ENCODE results near the gene PDS5A. TPM values are rescaled to one million over a fixed set of nuclear protein-coding genes. Genes with fewer than 3 reads are reported as not detected.

The PDS5A gene
- total and polyA plus RNA-seq, 9 of the 15 experiments (the other 6 are each of a cell fraction or from before 2014, with no cell fraction given) = 16.4 to 85.4 (median 70.0) TPM

GRCh38 chr4:39928538-39928937, 49.2 kb downstream of the PDS5A start (continued):
- TF ChIP-seq CEBPG (CRISPR knock-in tag; IDR thresholded peaks at IDR 0.05) (no peak), CEBPG (tag; conservative IDR thresholded peaks at IDR 0.05 in 1 of 2, IDR thresholded peaks at IDR 0.05 in 1 of 2) (no peak), ZNF134 (CRISPR knock-in tag; conservative IDR thresholded peaks at IDR 0.05) (no peak), HDAC1 (IDR thresholded peaks at IDR 0.05) (no peak), NR2C1 (IDR thresholded peaks at IDR 0.05) (no peak), NR2C1 (tag; IDR thresholded peaks at IDR 0.05) (no peak)

- no peak for DNase-seq (ENCODE audit: extremely low read depth in 1 of 4, low spot score in 3 of 4)
- no peak overlapping the region for H3K9ac ChIP-seq (ENCODE audit: insufficient read depth in 1 of 2, low read depth in 2 of 2, low read length in 2 of 2)
- BruUV-seq (replicated peaks) = no TSS peak
- no peaks in the 10 kb centered on the region for H3K4me1 ChIP-seq (replicated peaks in 1 of 2; ENCODE audit: control insufficient read depth in 2 of 2, insufficient read depth in 2 of 2, low read length in 2 of 2)
- CTCF ChIA-PET (ENCODE audit: low intra/inter-chr PET ratio) = no interaction called here
- intact Hi-C loops (cut with micrococcal nuclease) = no loop called here
- no peak for FAIRE-seq
- TF ChIP-seq ESRRA (IDR thresholded peaks at IDR 0.05; ENCODE audit: borderline replicate concordance, low read depth) (no peak), NR3C1 (CRISPR knock-in tag; IDR thresholded peaks at IDR 0.05) (no peak), POLR2AphosphoS2 (IDR thresholded peaks at IDR 0.05; ENCODE audit: low read length) (no peak), MCM3 (IDR thresholded peaks at IDR 0.05) (no peak), ELF1 (tag; IDR thresholded peaks at IDR 0.05) (no peak), CGGBP1 (CRISPR knock-in tag; IDR thresholded peaks at IDR 0.05) (no peak), MIER1 (IDR thresholded peaks at IDR 0.05; ENCODE audit: low read depth) (no peak)
- WGBS (ENCODE audit: insufficient coverage, low coverage, missing lambda C conversion rate) = 87% methylated on average over 2 of the region's 2 CpGs
- in situ Hi-C loops (cut with MboI) = no loop called here
- H3K27ac ChIP-seq (ENCODE audit: extremely low read depth, low read depth, low read length) = no peak overlapping the region
- H2AFZ ChIP-seq (ENCODE audit: low read depth, low read length) = no peak overlapping the region
- no peak overlapping the region for H3K4me2 ChIP-seq (ENCODE audit: insufficient read depth, low read length)
- no peaks in the 10 kb centered on the region for H3K9me3 ChIP-seq (replicated peaks; ENCODE audit: control insufficient read depth, insufficient read depth, low read depth, low read length)
- no peak for ATAC-seq
- H3K4me3 ChIP-seq = no peak overlapping the region
- peaks cover 67% of the 10 kb centered on the region for H3K36me3 ChIP-seq (ENCODE audit: control insufficient read depth, insufficient read depth, low read length)
- no peaks in the 10 kb centered on the region for H3K9me1 ChIP-seq (ENCODE audit: control insufficient read depth, insufficient read depth, low read length)
- no peaks in the 10 kb centered on the region for H3K27me3 ChIP-seq (ENCODE audit: control insufficient read depth in 2 of 2, insufficient read depth in 2 of 2, low read length in 2 of 2)
- H4K20me1 ChIP-seq (replicated peaks; ENCODE audit: control insufficient read depth, insufficient read depth, low read length) = no peaks in the 10 kb centered on the region
- peaks cover 18% of the 10 kb centered on the region; the same call in 2 of the 3 replicates for H3K79me2 ChIP-seq (ENCODE audit: control insufficient read depth, insufficient read depth, low read length)
- POLR2A ChIA-PET = interaction anchor here (0.5 to 1.4 kb wide), 5 partner anchors 10 to 23 kb away, joined by 3 read pairs; no protein-coding TSS in a partner anchor
Observed at GRCh38 chr4:39924014-39924413, 53.7 kb downstream of the PDS5A start.

All from K562 (cell line).